GM12801 (cell line): ENCODE data around the gene CRTC1.

ENCODE experiments used
- TF ChIP-seq, protein P1 (sequence below): IDR thresholded peaks from one replicate; pipeline ENCODE4 v1.5.1; 2011; ENCODE audit warnings: control low read depth; ENCODE audit not compliant: insufficient read length; ENCODE audit errors: extremely low read depth

Gene CRTC1

DNA sequence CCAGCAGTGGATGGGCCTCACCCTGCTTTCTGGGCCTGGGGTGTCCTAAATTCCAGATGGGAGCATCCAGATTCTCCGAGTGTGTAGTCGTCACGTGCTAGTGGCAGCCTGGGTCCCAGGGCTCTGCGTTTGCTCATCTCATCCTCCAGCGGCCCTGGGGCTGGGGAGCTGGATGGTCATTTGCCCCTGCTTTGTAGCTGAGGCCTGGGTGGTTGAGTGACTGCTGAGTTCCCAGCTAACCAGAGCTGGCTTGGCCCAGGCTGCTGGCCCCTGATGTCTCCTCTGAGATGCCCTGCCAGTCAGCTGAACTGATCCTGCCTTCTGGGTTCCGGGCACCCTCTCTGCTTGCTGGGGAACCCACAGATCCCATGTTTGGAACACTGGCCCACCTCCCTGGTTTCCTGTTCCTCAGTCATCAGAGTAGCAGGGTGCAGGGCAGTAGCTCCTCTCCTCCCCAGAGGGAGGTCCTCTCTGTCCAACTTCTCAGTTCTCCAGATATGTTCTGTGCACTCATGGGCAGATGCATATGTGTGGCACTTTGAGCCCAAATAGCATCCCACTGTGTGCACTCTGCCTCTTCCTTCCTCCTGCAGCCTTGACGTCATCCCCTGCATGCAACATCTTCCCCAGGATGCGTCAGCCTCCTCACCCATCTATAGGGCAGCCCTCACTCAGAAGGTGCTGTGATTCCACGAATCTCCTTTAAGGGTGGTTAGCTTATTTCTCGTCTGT, 22.4 kb upstream of the CRTC1 start:
- TF ChIP-seq, protein P1, sequence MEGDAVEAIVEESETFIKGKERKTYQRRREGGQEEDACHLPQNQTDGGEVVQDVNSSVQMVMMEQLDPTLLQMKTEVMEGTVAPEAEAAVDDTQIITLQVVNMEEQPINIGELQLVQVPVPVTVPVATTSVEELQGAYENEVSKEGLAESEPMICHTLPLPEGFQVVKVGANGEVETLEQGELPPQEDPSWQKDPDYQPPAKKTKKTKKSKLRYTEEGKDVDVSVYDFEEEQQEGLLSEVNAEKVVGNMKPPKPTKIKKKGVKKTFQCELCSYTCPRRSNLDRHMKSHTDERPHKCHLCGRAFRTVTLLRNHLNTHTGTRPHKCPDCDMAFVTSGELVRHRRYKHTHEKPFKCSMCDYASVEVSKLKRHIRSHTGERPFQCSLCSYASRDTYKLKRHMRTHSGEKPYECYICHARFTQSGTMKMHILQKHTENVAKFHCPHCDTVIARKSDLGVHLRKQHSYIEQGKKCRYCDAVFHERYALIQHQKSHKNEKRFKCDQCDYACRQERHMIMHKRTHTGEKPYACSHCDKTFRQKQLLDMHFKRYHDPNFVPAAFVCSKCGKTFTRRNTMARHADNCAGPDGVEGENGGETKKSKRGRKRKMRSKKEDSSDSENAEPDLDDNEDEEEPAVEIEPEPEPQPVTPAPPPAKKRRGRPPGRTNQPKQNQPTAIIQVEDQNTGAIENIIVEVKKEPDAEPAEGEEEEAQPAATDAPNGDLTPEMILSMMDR = no peak

DNA sequence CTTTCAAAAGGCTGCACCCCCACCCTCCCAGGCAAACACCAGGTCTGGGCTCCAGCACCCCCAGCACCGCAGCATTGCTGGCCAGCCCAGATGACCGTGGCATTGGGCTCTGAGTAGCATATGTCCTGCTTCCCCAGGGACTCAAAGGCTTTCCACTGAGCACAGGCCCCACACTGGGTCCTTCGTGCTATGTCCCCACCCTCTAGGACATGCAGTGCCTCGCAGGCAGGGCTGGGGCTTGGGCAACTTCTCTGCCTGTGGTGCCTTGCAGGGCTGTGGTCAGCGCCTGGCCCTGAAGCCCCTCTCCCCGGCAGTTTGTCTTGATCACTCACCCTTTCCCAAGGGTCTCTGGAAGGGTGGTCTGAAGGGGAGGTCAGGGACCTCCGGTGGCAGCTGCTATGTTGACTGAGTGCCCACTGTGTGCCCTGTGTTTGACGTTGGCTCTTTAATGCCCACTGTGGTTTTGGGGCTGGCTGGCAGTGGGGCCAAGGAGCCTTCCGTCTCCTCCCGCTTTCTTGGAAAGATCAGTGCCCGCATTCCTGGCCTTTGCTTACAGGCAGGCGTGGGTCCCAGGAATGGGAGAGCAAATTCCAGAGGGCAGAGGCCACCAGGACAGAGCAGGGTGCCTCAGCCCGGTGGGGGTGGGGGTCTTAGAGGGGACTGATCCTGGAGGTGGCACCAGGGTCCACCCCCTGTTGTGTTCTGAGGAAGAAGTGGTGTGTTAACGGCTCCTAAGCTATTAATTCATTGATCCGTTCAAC, 20.3 kb upstream of the CRTC1 start:
- TF ChIP-seq, protein P1 = no peak

DNA sequence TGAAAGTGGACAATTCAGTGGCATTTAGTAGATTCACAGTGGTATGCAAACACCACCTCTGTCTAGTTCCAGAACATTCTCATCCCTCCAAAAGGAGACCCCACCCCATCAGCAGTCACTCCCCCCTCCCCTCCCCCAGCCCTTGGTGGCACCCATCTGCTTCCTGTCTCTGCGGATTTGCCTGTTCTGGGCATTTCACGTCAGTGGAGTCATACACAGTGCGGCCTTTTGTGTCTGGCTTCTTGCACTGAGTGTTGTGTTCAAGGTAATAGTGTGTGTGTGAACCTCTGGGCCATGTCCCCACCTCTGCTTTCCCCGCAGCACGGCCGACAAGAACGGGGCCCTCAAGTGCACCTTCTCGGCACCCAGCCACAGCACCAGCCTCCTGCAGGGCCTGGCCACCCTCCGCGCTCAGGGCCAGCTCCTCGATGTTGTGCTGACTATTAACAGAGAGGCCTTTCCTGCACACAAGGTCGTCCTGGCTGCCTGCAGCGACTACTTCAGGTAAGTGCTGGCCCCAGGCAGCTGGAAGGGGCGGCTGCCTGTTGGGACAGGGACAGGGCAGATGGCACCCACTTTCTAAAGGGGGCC, 19.4 kb upstream of the CRTC1 start:
- TF ChIP-seq, protein P1 = no peak

DNA sequence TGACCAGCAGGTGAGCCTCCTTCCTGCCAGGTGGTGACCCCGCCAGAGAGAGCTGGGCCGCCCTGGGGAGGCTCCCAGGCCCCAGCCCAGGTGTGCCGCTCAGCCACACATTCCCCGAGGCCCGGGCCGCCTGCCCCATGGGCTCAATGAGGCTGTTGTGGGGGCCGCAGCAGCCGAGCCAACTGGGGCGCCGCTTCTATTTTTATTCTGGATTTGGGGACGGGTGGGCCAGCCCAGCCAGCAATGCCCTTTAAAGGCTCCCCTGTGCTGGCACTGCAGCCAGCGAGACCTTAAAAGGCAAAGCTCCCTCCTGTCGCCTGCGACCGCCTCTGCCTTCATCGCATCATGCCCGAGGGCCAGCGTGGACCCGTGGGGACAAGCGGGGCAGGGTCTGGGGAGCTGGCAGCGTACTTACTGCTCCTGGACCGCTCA, 17.7 kb upstream of the CRTC1 start:
- TF ChIP-seq, protein P1 = no peak

DNA sequence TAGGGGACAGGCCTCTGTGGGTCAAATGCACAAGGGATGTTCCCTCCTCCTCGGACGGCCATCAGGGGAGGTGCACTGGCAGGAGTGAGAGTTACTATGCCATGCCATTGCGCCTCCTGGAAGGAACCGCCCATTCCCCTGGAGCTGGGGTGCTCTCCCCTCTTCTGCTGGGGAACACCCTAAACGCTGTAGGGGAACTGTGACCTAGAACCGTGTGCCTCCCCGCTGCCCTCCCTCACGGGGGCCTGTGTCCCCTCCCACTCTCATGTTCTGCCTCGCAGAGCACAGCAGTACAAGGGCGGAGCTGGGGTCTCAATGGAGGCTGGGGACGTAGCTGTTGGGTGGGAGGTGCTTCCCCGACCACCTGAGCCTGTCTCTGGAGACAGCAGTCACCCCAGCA, 17.2 kb upstream of the CRTC1 start:
- TF ChIP-seq, protein P1 = no peak

DNA sequence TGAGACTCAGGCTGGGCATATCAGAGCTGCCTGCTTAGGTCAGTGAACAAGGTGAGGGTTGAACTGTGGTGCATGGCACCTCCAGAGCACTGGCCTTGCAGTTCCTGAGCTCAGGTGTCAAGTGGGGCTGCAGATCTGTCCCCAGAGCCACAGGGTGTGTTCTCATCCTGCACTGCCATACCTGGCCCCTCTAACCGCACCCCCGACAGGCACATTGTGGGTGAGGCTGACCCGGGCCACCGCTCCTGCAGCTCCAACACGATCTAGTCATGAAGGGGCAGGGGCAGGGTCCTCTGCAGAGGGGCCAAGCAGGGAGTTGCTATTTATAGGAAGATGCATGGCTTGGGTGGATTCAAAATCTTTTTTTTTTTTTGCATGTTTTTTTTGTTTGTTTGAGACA, 16.7 kb upstream of the CRTC1 start:
- TF ChIP-seq, protein P1 = no peak

DNA sequence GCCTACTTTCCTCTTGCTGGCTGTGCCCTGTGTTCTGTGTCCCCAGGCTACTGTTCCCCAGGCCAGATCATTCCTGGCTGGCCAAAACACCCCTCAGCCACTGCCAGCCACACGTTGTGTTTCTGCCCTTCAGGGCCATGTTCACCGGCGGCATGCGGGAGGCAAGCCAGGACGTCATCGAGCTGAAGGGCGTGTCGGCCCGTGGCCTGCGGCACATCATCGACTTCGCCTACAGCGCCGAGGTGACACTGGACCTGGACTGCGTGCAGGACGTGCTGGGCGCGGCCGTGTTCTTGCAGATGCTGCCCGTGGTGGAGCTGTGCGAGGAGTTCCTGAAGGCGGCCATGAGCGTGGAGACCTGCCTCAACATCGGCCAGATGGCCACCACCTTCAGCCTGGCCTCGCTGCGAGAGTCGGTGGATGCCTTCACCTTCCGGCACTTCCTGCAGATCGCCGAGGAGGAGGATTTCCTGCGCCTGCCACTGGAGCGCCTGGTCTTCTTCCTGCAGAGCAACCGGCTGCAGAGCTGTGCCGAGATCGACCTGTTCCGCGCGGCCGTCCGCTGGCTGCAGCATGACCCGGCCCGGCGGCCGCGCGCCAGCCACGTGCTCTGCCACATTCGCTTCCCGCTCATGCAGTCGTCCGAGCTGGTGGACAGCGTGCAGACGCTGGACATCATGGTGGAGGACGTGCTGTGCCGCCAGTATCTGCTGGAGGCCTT, 15.8 kb upstream of the CRTC1 start:
- TF ChIP-seq, protein P1 = no peak
